HCT116 (cell line): ENCODE data around the gene PIK3R2. TPM values are rescaled to one million over a fixed set of nuclear protein-coding genes. Genes with fewer than 3 reads are reported as not detected.

ENCODE experiments used
- ATAC-seq: fragments of 200-7000 bp; cut with Tn5 transposase; 2 replicates; pipeline ENCODE4 v1.9.1; 2020; ENCODE audit warnings: mild to moderate bottlenecking, moderate library complexity
- BruUV-seq: library from RNA; stranded (reverse); fragments of 400-500 nt; replicated peaks from 2 replicates; lab custom pipeline; 2021; lab: Mats Ljungman, UMichigan
- CTCF ChIA-PET: fragments of 300-600 bp; sonication (Branson Sonifier 250); formaldehyde crosslinking; loops from one replicate; lab custom pipeline; 2021; ENCODE audit warnings: antibody characterized with exemption; lab: Charles Lee
- POLR2A ChIA-PET: fragments of 300-600, 350-600 bp; sonication (Branson Sonifier 250); formaldehyde crosslinking; loops from one replicate; lab custom pipeline; 2021; ENCODE audit warnings: antibody characterized with exemption; lab: Charles Lee
- RAD21 ChIA-PET, 2 experiments: fragments of 300-600 bp; sonication (Branson Sonifier 250); formaldehyde crosslinking; loops; one replicate each; lab custom pipeline; 2023; ENCODE audit warnings: low total read pairs in 2 of 2; ENCODE audit not compliant: uncharacterized antibody in 2 of 2, unreplicated experiment in 2 of 2, low non-redundant PET in 1 of 2; lab: Charles Lee
- DNase-seq: peaks from one replicate; pipeline ENCODE4 v3.0.0-alpha.2; 2010; ENCODE audit warnings: low read depth, low spot score
- H2AFZ ChIP-seq: fragments of 200-600 bp; shearing (Covaris generic), sonication (generic); 2 replicates; pipeline ENCODE4 v1.6.1; 2017; ENCODE audit warnings: low read depth, mixed run types, mixed read lengths, antibody characterized with exemption, low read length; ENCODE audit not compliant: poor library complexity, severe bottlenecking
- H3K27ac ChIP-seq: 2 replicates; pipeline ENCODE4 v1.5.1; 2012; ENCODE audit warnings: low read depth, low read length
- H3K27me3 ChIP-seq: fragments of 200-600 bp; sonication (generic); 2 replicates; pipeline ENCODE4 v1.6.1; 2016; ENCODE audit warnings: mixed run types, low read length, mixed read lengths; ENCODE audit not compliant: insufficient read depth
- H3K36me3 ChIP-seq, 2 experiments: fragments of 200-500 bp in 1 of 2; fragments of 200-600 bp in 1 of 2; sonication (Bioruptor generic) in 1 of 2; sonication (generic) in 1 of 2; 2 replicates each; pipeline versions ENCODE4 v1.5.1 to v1.6.1; 2014 to 2016; ENCODE audit warnings: low read length in 2 of 2, inconsistent platforms in 1 of 2, mixed read lengths in 1 of 2, mixed run types in 1 of 2; ENCODE audit not compliant: insufficient read depth in 2 of 2, control insufficient read depth in 1 of 2
- H3K4me1 ChIP-seq, 2 experiments: fragments of 200-600 bp in 1 of 2; sonication (generic) in 1 of 2; 2 replicates each; pipeline versions ENCODE4 v1.5.1 to v1.6.1; 2012 to 2017; ENCODE audit warnings: low read length in 2 of 2, inconsistent platforms in 1 of 2, mild to moderate bottlenecking in 1 of 2, mixed read lengths in 1 of 2, mixed run types in 1 of 2, moderate library complexity in 1 of 2; ENCODE audit not compliant: insufficient read depth in 2 of 2, control insufficient read depth in 1 of 2
- H3K4me2 ChIP-seq: fragments of 200-600 bp; sonication (generic); 2 replicates; pipeline ENCODE4 v1.6.1; 2017; ENCODE audit warnings: mixed run types, low read length, mixed read lengths
- H3K4me3 ChIP-seq, 2 experiments: fragments of 200-600 bp in 1 of 2; sonication (generic) in 1 of 2; replicated peaks in 1 of 2; 2 replicates each; pipeline ENCODE4 v1.5.1; 2011 to 2016; ENCODE audit warnings: low read length in 2 of 2, control low read depth in 1 of 2, low read depth in 1 of 2, mild to moderate bottlenecking in 1 of 2, mixed read lengths in 1 of 2, mixed run types in 1 of 2
- H3K79me2 ChIP-seq: fragments of 200-600 bp; sonication (generic); 2 replicates; pipeline ENCODE4 v1.6.1; 2017; ENCODE audit warnings: mild to moderate bottlenecking, mixed run types, low read length, moderate library complexity, mixed read lengths; ENCODE audit not compliant: insufficient read depth
- H3K9ac ChIP-seq: fragments of 200-600 bp; sonication (generic); 2 replicates; pipeline ENCODE4 v1.6.1; 2016; ENCODE audit warnings: low read length, mixed read lengths
- H3K9me2 ChIP-seq: fragments of 200-600 bp; sonication (generic), shearing (Covaris generic); 2 replicates; pipeline ENCODE4 v1.6.1; 2017; ENCODE audit warnings: mixed run types, mild to moderate bottlenecking, moderate library complexity; ENCODE audit not compliant: insufficient read depth
- H3K9me3 ChIP-seq, 2 experiments: fragments of 200-500 bp in 1 of 2; fragments of 200-600 bp in 1 of 2; sonication (Bioruptor generic) in 1 of 2; sonication (generic) in 1 of 2; 2 replicates each; pipeline ENCODE4 v1.6.1; 2014 to 2017; ENCODE audit warnings: low read length in 2 of 2, mixed read lengths in 2 of 2, inconsistent platforms in 1 of 2, low read depth in 1 of 2, mild to moderate bottlenecking in 1 of 2, mixed run types in 1 of 2, moderate library complexity in 1 of 2; ENCODE audit not compliant: control insufficient read depth in 1 of 2, insufficient read depth in 1 of 2
- H4K20me1 ChIP-seq: fragments of 200-600 bp; sonication (generic), shearing (Covaris generic); 2 replicates; pipeline ENCODE4 v1.6.1; 2017; ENCODE audit warnings: mixed run types, mild to moderate bottlenecking, moderate library complexity; ENCODE audit not compliant: insufficient read depth
- CTCF ChIP-seq, 3 experiments: fragments of 200-600 bp in 1 of 3; sonication (generic) in 1 of 3; IDR thresholded peaks in 2 of 3; conservative IDR thresholded peaks in 1 of 3; 2 replicates each; pipeline ENCODE4 v1.5.1; 2012 to 2017; ENCODE audit warnings: low read depth in 2 of 3, low read length in 2 of 3, antibody characterized with exemption in 1 of 3, borderline replicate concordance in 1 of 3, control low read depth in 1 of 3, mild to moderate bottlenecking in 1 of 3, mixed read lengths in 1 of 3, mixed run types in 1 of 3, moderate library complexity in 1 of 3; ENCODE audit not compliant: insufficient read depth in 1 of 3
- EGR1 ChIP-seq: IDR thresholded peaks from 2 replicates; pipeline ENCODE4 v1.6.1; 2012; ENCODE audit warnings: low read depth
- ELF1 ChIP-seq: IDR thresholded peaks from 2 replicates; pipeline ENCODE4 v1.6.1; 2012; ENCODE audit warnings: low read depth, borderline replicate concordance
- EZH2phosphoT487 ChIP-seq: fragments of 200-600 bp; IDR thresholded peaks from 2 replicates; pipeline ENCODE4 v1.6.1; 2018; ENCODE audit warnings: antibody characterized with exemption, borderline replicate concordance
- POLR2A ChIP-seq: IDR thresholded peaks from 2 replicates; pipeline ENCODE4 v1.7.0; 2011; ENCODE audit warnings: borderline replicate concordance; ENCODE audit not compliant: insufficient read depth, insufficient read length; ENCODE audit errors: extremely low read depth
- RAD21 ChIP-seq: IDR thresholded peaks from 2 replicates; pipeline ENCODE4 v1.6.1; 2012; ENCODE audit warnings: low read depth, mild to moderate bottlenecking
- REST ChIP-seq: IDR thresholded peaks from 2 replicates; pipeline ENCODE4 v1.6.1; 2012; ENCODE audit warnings: low read depth
- SIN3A ChIP-seq: IDR thresholded peaks from 2 replicates; pipeline ENCODE4 v1.6.1; 2012; ENCODE audit warnings: low read depth
- SP1 ChIP-seq: IDR thresholded peaks from 2 replicates; pipeline ENCODE4 v1.6.1; 2012; ENCODE audit warnings: low read depth
- YY1 ChIP-seq: IDR thresholded peaks from 2 replicates; pipeline ENCODE4 v1.6.1; 2011; ENCODE audit warnings: low read length, low read depth, moderate library complexity, mild to moderate bottlenecking; ENCODE audit not compliant: insufficient replicate concordance; ENCODE audit errors: extremely low read depth
- ZNF274 ChIP-seq: fragments of 200-500 bp; sonication (Bioruptor generic); IDR thresholded peaks from 2 replicates; pipeline ENCODE4 v1.6.1; 2014; ENCODE audit warnings: mild to moderate bottlenecking, low read depth, low read length, inconsistent platforms
- intact Hi-C: fragments of 100-400 bp; cut with micrococcal nuclease; formaldehyde crosslinking; loops from 2 replicates; pipeline ENCODE4 v1.10.0; 2022
- total RNA-seq: library from RNA; stranded (reverse); gene quantifications from one replicate; pipeline ENCODE4 v1.2.1, GENCODE V29; 2021; ENCODE audit not compliant: unreplicated experiment

Gene PIK3R2
- total RNA-seq, 1 experiment from 2014 or later, result 53.4 TPM

- intact Hi-C loops, result no loop called here
- peaks cover 9 to 24% of the 10 kb centered on the region in 2 experiments; a peak in 3 of 4 replicates for H3K36me3 ChIP-seq
- H4K20me1 ChIP-seq, result no peaks in the 10 kb centered on the region
- ATAC-seq (no peak), DNase-seq (no peak)
- H3K4me3 ChIP-seq, result no peak overlapping the region
- no peaks in the 10 kb centered on the region for H3K27me3 ChIP-seq
- no peaks in the 10 kb centered on the region for H3K9me3 ChIP-seq
- no peak overlapping the region for H3K27ac ChIP-seq
- no peaks in the 10 kb centered on the region for H3K79me2 ChIP-seq
- H3K4me2 ChIP-seq, result no peak overlapping the region
- RAD21 ChIA-PET, result no interaction called here
- H3K9me2 ChIP-seq, result no peaks in the 10 kb centered on the region
- POLR2A ChIA-PET, result no interaction called here
- no peak for TF ChIP-seq POLR2A
- CTCF ChIA-PET, result no interaction called here
- no TSS peak for BruUV-seq
- H3K4me1 ChIP-seq, result no peaks in the 10 kb centered on the region
- H3K9ac ChIP-seq, result no peak overlapping the region
- H2AFZ ChIP-seq, result no peak overlapping the region
Observed at GRCh38 chr19:18143902-18144301, 9.1 kb upstream of the PIK3R2 start.

- RAD21 ChIA-PET, result no interaction called here
- ATAC-seq, result no peak
- BruUV-seq, result no TSS peak
Observed at GRCh38 chr19:18144361-18144760, 8.6 kb upstream of the PIK3R2 start.

More at GRCh38 chr19:18144361-18144760, 8.6 kb upstream of the PIK3R2 start:
- Histone ChIP-seq H2AFZ (no peak overlapping the region), H3K4me1 (no peaks in the 10 kb centered on the region), H3K9me2 (no peaks in the 10 kb centered on the region), H3K4me2 (no peak overlapping the region), H3K27ac (no peak overlapping the region), H3K9ac (no peak overlapping the region), H3K79me2 (no peaks in the 10 kb centered on the region), H3K36me3 (peaks cover 9 to 22% of the 10 kb centered on the region in 2 experiments; a peak in 3 of 4 replicates), H3K27me3 (no peaks in the 10 kb centered on the region), H3K4me3 (no peak overlapping the region), H3K9me3 (no peaks in the 10 kb centered on the region), H4K20me1 (no peaks in the 10 kb centered on the region)
- intact Hi-C loops, result no loop called here
- ChIA-PET POLR2A (no interaction called here), CTCF (no interaction called here)
- no peak for TF ChIP-seq SP1
- TF ChIP-seq YY1, result no peak
- TF ChIP-seq RAD21, result no peak
- no peak for TF ChIP-seq SIN3A
- no peak for TF ChIP-seq POLR2A
- no peak for TF ChIP-seq EZH2phosphoT487
- TF ChIP-seq ELF1, result no peak
- TF ChIP-seq CTCF (IDR thresholded peaks at IDR 0.05 in 2 of 3, conservative IDR thresholded peaks at IDR 0.05 in 1 of 3; ENCODE audit: borderline replicate concordance in 1 of 3, insufficient read depth in 1 of 3, low read depth in 2 of 3, low read length in 2 of 3), result no peak
- TF ChIP-seq ZNF274, result no peak
- TF ChIP-seq EGR1, result no peak
- TF ChIP-seq REST, result no peak
- DNase-seq, result no peak
